ENCODE results near the gene FAP. TPM values are rescaled to one million over a fixed set of nuclear protein-coding genes. Genes with fewer than 3 reads are reported as not detected.

Gene FAP
- total and polyA plus RNA-seq, 2 donors: 2.2 to 57.7 TPM

DNA sequence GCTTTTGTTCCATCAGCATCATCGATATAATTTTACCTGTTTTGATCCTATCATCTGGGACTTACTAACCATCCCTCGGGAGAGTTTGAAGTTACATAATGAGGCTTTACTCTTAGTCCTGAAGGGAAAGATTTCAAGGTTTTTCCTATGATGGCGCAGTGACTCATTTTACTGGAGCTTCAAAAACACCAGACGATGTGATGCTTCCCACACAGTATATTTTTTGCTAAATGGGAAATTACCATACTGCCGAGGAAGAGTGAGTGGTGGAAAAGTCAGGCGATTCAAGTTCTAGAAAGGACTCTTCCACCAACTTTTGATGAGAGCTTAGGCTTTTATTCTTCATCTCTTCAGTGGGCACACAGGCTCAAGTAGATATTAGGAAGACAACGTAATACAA, 46.6 kb downstream of the FAP start:
- WGBS: 89% methylated on average over 7 of the region's 7 CpGs
- H3K36me3 ChIP-seq (ENCODE audit: insufficient read depth): no peaks in the 10 kb centered on the region
- DNase-seq (ENCODE audit: extremely low spot score): no peak
- no peaks in the 10 kb centered on the region for H3K4me1 ChIP-seq (ENCODE audit: insufficient read depth)
- no peak overlapping the region for H3K4me3 ChIP-seq (ENCODE audit: low read depth, low read length)
- H3K27ac ChIP-seq (ENCODE audit: low read depth): no peak overlapping the region

DNA sequence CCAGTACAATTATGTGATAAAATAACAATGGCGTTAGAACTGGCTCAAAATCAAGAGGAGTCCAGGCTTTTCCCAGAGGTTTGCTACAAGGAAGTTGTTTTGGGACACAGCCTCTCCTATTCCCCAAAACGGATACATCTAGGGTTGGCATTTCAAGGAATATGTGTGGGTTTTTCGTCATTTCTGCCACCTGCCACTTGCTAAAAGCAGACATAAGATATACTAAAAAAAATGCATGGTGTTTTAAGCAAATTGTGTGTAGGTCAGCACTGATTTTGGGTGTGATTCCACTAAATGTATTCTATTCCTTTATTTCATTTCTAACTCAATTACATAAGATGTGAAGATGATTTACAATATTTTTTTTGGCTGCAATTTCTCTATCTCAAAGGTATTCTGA, 54.8 kb downstream of the FAP start:
- no peaks in the 10 kb centered on the region for H3K36me3 ChIP-seq (ENCODE audit: insufficient read depth)
- no peaks in the 10 kb centered on the region for H3K4me1 ChIP-seq (ENCODE audit: insufficient read depth)
- H3K4me3 ChIP-seq (ENCODE audit: low read depth, low read length): no peak overlapping the region
- no peak for DNase-seq (ENCODE audit: extremely low spot score)
- no peak overlapping the region for H3K27ac ChIP-seq (ENCODE audit: low read depth)
- 87% methylated on average over 3 of the region's 3 CpGs for WGBS

DNA sequence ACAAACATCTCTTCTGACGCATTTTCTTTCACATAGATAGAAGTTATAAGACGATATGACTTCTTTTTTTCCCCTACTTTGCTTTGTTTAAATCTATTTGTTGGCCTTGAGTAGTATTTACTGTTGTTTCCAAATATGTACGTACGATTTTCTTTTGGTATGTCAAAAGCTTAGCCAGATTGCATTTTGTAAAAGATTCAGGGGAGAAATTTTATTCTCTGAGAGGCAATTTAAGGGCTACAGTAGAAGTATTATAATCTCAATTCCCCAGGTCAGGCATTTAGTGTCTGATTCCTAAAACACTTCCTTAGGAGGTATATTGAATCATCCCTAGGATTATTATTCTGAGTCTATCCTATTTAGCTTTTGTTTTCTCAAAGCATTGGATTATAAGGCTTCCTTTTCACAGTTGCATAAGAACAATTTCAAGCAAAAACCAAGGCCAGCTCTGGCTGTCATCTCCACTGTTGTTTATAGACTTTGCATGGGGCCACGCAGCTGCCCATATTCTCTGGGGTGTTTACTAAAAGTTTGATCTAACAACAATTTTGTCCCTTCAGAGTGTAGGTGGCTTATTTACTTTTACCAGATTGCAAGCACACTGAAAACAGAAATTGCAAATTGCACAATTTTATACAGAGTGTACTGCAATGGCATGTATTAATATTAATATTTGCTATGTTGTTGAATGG, 57.6 kb downstream of the FAP start:
- Histone ChIP-seq H3K4me1 (ENCODE audit: insufficient read depth) (no peaks in the 10 kb centered on the region), H3K4me3 (ENCODE audit: low read depth, low read length) (no peak overlapping the region), H3K27ac (ENCODE audit: low read depth) (no peak overlapping the region), H3K36me3 (ENCODE audit: insufficient read depth) (no peaks in the 10 kb centered on the region)
- no peak for DNase-seq (ENCODE audit: extremely low spot score)
- 70% methylated on average over 5 of the region's 5 CpGs for WGBS

DNA sequence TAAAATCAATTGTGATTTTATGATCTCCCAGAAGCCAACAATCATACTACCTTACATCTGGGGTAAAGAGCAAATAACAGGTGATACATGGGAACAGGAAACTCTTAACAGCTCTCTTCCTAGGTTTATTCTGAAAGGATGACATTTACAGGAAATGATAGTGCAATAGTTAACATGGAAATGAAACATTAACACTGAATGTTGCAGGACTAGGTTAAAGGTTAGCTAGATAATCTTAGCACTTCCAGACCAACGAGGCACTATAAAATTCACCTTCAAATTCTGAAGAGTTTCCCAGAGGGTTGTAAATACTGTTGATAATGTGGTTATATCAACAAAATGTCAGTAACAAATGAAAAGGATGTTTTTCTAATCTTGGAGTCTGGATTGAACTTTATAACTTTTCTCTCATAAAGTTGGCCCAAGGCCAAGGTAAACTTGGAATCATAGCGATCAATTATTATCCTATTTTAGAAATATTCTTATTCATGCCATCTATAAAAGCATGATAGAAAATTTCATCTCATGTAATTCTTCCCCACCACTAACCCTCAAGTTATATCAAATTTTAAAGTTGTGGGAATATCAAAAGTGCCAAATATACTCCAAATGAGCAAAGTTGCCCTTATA, 58.3 kb downstream of the FAP start:
- Histone ChIP-seq H3K36me3 (ENCODE audit: insufficient read depth) (no peaks in the 10 kb centered on the region), H3K4me1 (ENCODE audit: insufficient read depth) (no peaks in the 10 kb centered on the region), H3K27ac (ENCODE audit: low read depth) (no peak overlapping the region), H3K4me3 (ENCODE audit: low read depth, low read length) (no peak overlapping the region)
- no peak for DNase-seq (ENCODE audit: extremely low spot score)
- WGBS: 22% methylated on average over 2 of the region's 2 CpGs

DNA sequence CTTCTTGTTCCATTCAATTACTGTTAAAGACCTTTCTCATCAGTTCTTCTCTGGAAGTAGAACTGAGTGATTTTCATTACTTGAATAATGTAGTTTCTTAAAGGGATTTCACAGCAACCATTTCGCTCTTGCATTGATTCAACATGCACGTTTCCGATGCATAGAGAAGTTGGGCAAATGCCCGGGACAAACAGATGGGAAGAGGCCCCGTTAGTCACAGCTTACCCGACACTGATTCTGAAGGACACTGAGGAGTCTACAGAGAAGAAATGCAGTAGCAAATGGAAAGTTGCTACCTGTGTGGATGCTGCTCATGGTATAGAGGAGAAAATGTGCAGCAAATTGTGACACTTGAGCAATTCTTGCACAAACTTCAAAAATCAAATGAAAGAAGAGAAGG, 58.9 kb downstream of the FAP start:
- DNase-seq (ENCODE audit: extremely low spot score): no peak
- Histone ChIP-seq H3K4me3 (ENCODE audit: low read depth, low read length) (no peak overlapping the region), H3K36me3 (ENCODE audit: insufficient read depth) (no peaks in the 10 kb centered on the region), H3K27ac (ENCODE audit: low read depth) (no peak overlapping the region), H3K4me1 (ENCODE audit: insufficient read depth) (no peaks in the 10 kb centered on the region)
- 88% methylated on average over 6 of the region's 6 CpGs for WGBS

DNA sequence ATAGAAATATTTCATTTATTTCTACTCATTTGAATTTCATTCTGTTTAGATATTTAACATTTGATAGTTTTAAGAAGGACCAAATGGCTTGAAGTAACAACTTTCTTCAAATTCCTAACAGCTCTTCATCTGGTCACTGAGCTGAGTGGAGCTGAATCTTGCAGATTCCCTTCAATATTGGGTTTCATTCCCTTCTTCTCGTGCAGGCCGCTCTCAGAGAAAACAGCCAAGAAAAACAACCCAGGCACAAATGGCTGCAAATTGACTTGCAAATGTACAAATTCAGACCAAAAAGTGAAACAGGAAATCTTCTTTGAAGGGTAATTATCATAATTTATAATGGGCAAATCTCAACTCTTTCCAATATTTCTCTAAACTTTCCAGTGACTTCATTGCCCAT, 60.9 kb downstream of the FAP start:
- no peak for DNase-seq (ENCODE audit: extremely low spot score)
- Histone ChIP-seq H3K4me3 (ENCODE audit: low read depth, low read length) (no peak overlapping the region), H3K27ac (ENCODE audit: low read depth) (no peak overlapping the region), H3K36me3 (ENCODE audit: insufficient read depth) (no peaks in the 10 kb centered on the region), H3K4me1 (ENCODE audit: insufficient read depth) (no peaks in the 10 kb centered on the region)
- 91% methylated on average over 2 of the region's 2 CpGs for WGBS

DNA sequence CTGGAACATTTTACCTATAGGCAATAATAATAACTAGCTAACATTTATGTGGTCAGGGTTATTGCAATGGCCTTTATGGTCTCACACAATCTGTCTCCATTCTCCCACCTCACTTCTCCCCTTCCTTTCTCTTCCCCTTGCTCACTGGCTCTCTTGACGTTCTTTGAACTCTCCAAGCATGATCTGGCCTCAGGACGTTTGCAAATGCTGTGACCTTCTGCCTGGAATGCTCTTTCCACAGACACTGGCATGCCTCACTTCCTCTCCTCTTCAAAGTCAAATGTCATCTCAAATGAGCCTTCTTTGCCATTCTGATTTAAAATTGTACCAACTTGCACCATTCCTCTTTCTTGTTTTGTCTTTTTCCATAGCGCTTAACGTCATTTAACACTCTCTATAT, 65.9 kb downstream of the FAP start:
- Histone ChIP-seq H3K36me3 (ENCODE audit: insufficient read depth) (no peaks in the 10 kb centered on the region), H3K4me3 (ENCODE audit: low read depth, low read length) (no peak overlapping the region), H3K4me1 (ENCODE audit: insufficient read depth) (no peaks in the 10 kb centered on the region), H3K27ac (ENCODE audit: low read depth) (no peak overlapping the region)
- 74% methylated on average over 4 of the region's 4 CpGs for WGBS
- no peak for DNase-seq (ENCODE audit: extremely low spot score)

DNA sequence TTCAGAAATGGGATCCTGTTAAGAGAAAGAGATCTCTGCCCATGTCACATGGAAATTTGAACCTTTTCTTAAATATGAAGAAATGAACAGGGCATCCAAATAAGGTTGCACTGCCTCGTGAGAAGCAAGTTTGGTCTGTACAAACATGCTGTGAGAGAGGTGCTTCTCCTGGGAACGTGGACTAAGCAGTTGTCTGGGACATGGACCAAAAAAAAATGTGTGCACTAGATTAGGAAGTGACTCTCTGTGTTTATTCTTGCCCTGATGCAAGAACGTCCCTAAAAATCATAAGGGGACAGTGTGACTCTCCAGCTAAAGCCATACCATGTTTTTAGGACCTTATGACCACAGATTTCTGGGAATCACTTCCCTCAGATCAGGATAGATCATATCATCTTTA, 67.5 kb downstream of the FAP start:
- Histone ChIP-seq H3K36me3 (ENCODE audit: insufficient read depth) (no peaks in the 10 kb centered on the region), H3K4me3 (ENCODE audit: low read depth, low read length) (no peak overlapping the region), H3K4me1 (ENCODE audit: insufficient read depth) (no peaks in the 10 kb centered on the region), H3K27ac (ENCODE audit: low read depth) (no peak overlapping the region)
- 46% methylated on average over 3 of the region's 3 CpGs for WGBS
- no peak for DNase-seq (ENCODE audit: extremely low spot score)

DNA sequence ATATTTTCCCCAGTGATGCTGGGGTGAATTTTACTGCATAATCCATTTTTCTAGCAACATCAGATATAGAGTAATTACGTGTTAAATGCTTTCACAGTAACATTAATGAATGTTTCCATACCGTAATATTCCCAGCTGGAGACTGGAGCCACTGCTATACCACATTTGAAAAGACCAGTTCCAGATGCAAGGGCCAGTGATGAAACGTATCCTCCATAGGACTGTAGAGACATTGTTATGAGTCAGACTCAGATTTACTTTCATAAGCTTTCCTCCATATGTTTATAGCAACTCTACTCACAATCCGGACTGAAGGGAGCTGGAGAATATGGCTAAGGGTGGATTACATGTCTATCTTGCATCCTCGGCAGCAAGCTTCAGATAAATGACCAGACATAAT, 68.5 kb downstream of the FAP start:
- Histone ChIP-seq H3K4me1 (ENCODE audit: insufficient read depth) (no peaks in the 10 kb centered on the region), H3K27ac (ENCODE audit: low read depth) (no peak overlapping the region), H3K4me3 (ENCODE audit: low read depth, low read length) (no peak overlapping the region), H3K36me3 (ENCODE audit: insufficient read depth) (no peaks in the 10 kb centered on the region)
- 85% methylated on average over 5 of the region's 5 CpGs for WGBS
- DNase-seq (ENCODE audit: extremely low spot score): no peak

DNA sequence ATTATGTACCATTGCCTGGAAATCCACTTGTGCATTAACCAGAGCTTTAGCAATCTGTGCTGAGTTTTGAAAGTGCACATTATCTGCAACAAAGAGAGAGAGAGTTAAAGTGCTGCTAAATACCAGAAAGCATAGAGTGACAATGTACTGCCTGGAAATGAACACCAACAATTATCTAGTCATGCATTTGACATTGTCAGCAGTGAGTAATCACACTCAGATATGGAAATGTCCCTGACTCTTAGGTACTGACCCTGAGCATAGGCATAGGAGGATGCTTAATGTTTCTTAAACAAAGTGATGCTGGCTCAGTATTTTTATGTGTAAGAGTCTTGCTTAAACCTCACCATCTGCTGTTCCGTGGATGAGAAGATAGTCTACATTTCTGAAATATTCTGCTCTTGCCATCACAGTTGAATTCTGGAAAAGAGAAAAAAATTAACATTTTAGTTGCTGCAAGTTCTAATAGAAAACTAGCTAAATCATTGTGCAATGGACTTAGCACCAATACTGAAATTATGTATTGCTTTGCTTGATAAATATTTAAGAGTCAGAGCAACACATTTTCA, 70.4 kb downstream of the FAP start:
- DNase-seq (ENCODE audit: extremely low spot score): no peak
- no peaks in the 10 kb centered on the region for H3K4me1 ChIP-seq (ENCODE audit: insufficient read depth)
- no peak overlapping the region for H3K27ac ChIP-seq (ENCODE audit: low read depth)
- no peaks in the 10 kb centered on the region for H3K36me3 ChIP-seq (ENCODE audit: insufficient read depth)
- no peak overlapping the region for H3K4me3 ChIP-seq (ENCODE audit: low read depth, low read length)
- WGBS: 65% methylated on average over 1 of the region's 1 CpG

DNA sequence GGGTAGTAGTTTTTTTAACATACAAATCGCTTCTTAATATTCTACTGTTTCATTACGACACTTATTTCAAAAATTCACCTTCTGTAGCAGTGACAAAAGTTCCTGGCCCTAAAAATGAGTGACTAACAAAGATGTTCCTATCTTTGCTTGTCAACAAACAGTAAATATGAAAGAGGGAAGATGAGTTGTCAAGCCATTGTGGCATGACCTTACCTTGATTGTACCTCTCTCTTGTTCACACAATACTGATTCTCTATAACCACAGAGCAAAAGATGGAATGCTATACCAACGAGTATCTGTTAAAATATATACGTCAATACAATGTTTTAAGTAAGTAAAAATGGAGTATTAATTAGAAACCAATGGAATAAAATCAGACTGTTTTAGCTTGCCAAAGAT, 76.5 kb downstream of the FAP start:
- WGBS: 93% methylated on average over 4 of the region's 4 CpGs
- H3K4me3 ChIP-seq (ENCODE audit: low read depth, low read length): no peak overlapping the region
- H3K36me3 ChIP-seq (ENCODE audit: insufficient read depth): no peaks in the 10 kb centered on the region
- no peaks in the 10 kb centered on the region for H3K4me1 ChIP-seq (ENCODE audit: insufficient read depth)
- H3K27ac ChIP-seq (ENCODE audit: low read depth): no peak overlapping the region
- DNase-seq (ENCODE audit: extremely low spot score): no peak

DNA sequence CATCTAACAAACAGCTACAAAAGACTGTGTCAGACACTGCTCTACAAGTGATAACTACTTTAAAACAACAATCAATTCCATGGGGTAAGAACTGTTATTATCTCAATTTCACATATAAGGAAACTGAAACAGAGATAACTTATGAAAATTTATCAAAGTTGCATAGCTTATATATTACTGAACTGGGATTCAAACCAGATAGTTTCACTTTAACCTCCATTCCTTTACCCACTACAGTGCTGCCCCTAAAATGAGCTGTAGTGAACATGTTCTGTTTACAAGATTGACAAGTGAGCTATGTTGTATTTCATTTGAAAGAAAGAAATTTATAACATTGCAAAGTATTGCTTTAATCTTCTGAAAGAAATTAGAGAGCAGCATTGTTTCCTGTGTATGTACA, 77.1 kb downstream of the FAP start:
- Histone ChIP-seq H3K36me3 (ENCODE audit: insufficient read depth) (no peaks in the 10 kb centered on the region), H3K4me3 (ENCODE audit: low read depth, low read length) (no peak overlapping the region), H3K4me1 (ENCODE audit: insufficient read depth) (no peaks in the 10 kb centered on the region), H3K27ac (ENCODE audit: low read depth) (no peak overlapping the region)
- no peak for DNase-seq (ENCODE audit: extremely low spot score)

DNA sequence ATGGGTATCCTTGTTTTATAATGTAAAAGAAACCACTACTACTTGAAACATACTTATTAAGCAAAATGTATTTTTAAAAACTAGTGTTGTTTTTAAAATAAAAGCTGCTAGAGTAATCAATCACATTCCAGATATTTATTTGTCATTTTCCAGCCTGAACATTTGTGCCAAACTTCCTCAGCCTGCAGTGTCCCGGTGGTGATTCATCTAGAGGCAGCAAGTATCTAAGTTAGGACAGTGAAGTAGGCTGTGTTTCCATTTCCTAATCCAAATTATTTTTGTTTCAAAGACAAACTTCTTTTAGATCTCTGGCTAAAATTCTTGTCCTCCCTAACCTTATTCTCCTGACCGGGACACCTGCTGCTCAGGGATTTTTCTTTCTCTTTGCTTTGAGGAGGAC, 78.4 kb downstream of the FAP start:
- no peaks in the 10 kb centered on the region for H3K36me3 ChIP-seq (ENCODE audit: insufficient read depth)
- no peaks in the 10 kb centered on the region for H3K4me1 ChIP-seq (ENCODE audit: insufficient read depth)
- no peak overlapping the region for H3K27ac ChIP-seq (ENCODE audit: low read depth)
- no peak overlapping the region for H3K4me3 ChIP-seq (ENCODE audit: low read depth, low read length)
- no peak for DNase-seq (ENCODE audit: extremely low spot score)
- WGBS: 58% methylated on average over 2 of the region's 2 CpGs

DNA sequence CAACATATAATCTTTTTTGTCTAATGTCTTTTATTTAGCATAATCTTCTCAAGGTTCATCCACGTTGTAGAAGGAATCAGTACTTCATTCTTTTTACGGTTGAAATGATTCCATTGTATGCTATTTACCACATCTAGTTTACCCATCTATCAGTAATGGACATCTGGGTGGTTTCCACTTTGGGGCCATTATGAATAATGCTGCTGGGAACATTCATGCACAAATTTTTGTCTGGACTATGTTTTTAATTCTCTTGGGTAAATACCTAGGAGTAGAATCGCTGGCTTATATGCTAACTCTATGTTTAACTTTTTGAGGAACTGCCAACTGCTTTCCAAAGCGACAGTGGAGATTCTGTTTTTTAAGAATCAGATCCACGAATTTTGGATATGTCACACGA, 83.8 kb downstream of the FAP start:
- no peak for DNase-seq (ENCODE audit: extremely low spot score)
- Histone ChIP-seq H3K36me3 (ENCODE audit: insufficient read depth) (no peaks in the 10 kb centered on the region), H3K4me3 (ENCODE audit: low read depth, low read length) (no peak overlapping the region), H3K27ac (ENCODE audit: low read depth) (no peak overlapping the region), H3K4me1 (ENCODE audit: insufficient read depth) (no peaks in the 10 kb centered on the region)
- 79% methylated on average over 6 of the region's 6 CpGs for WGBS
